ENCODE data around the gene EPS8L3.

EPS8L3 gene

GRCh38 chr1:109807402-109807801 is 43.7 kb upstream of the EPS8L3 start:
- no peak for TF ChIP-seq CTCF (IDR thresholded peaks at IDR 0.05; ENCODE audit: poor library complexity, severe bottlenecking)
- no peak overlapping the region for H3K27ac ChIP-seq (ENCODE audit: poor library complexity, severe bottlenecking)
- no peak for ATAC-seq (ENCODE audit: low read depth)

GRCh38 chr1:109806733-109807400 is 43.1 kb upstream of the EPS8L3 start:
- no peak for ATAC-seq (ENCODE audit: low read depth)
- DNase-seq (ENCODE audit: low spot score), result no peak
- Histone ChIP-seq H3K36me3 (ENCODE audit: low read depth) (no peaks in the 10 kb centered on the region), H3K9me3 (ENCODE audit: severe bottlenecking) (no peaks in the 10 kb centered on the region), H3K27ac (ENCODE audit: poor library complexity, severe bottlenecking) (no peak overlapping the region), H3K4me1 (ENCODE audit: insufficient read depth, poor library complexity, severe bottlenecking) (peaks cover 6% of the 10 kb centered on the region), H3K4me3 (ENCODE audit: severe bottlenecking) (no peak overlapping the region), H3K27me3 (ENCODE audit: insufficient read depth, poor library complexity, severe bottlenecking) (no peaks in the 10 kb centered on the region)
- TF ChIP-seq CTCF (IDR thresholded peaks at IDR 0.05; ENCODE audit: poor library complexity, severe bottlenecking), result no peak

More at GRCh38 chr1:109807402-109807801, 43.7 kb upstream of the EPS8L3 start:
- Histone ChIP-seq H3K27me3 (ENCODE audit: insufficient read depth, poor library complexity, severe bottlenecking) (no peaks in the 10 kb centered on the region), H3K36me3 (ENCODE audit: low read depth) (no peaks in the 10 kb centered on the region), H3K4me3 (ENCODE audit: severe bottlenecking) (no peak overlapping the region), H3K9me3 (ENCODE audit: severe bottlenecking) (no peaks in the 10 kb centered on the region), H3K4me1 (ENCODE audit: insufficient read depth, poor library complexity, severe bottlenecking) (peaks cover 6% of the 10 kb centered on the region)
- DNase-seq (ENCODE audit: low spot score), result no peak

GRCh38 chr1:109805486-109806165 is 41.9 kb upstream of the EPS8L3 start:
- no peaks in the 10 kb centered on the region for H3K27me3 ChIP-seq (ENCODE audit: insufficient read depth, poor library complexity, severe bottlenecking)
- H3K4me1 ChIP-seq (ENCODE audit: insufficient read depth, poor library complexity, severe bottlenecking), result peaks cover 6% of the 10 kb centered on the region

GRCh38 chr1:109804660-109805059 is 40.9 kb upstream of the EPS8L3 start:
- Histone ChIP-seq H3K36me3 (ENCODE audit: low read depth) (no peaks in the 10 kb centered on the region), H3K4me1 (ENCODE audit: insufficient read depth, poor library complexity, severe bottlenecking) (peaks cover 6% of the 10 kb centered on the region), H3K27me3 (ENCODE audit: insufficient read depth, poor library complexity, severe bottlenecking) (no peaks in the 10 kb centered on the region), H3K4me3 (ENCODE audit: severe bottlenecking) (no peak overlapping the region), H3K27ac (ENCODE audit: poor library complexity, severe bottlenecking) (no peak overlapping the region), H3K9me3 (ENCODE audit: severe bottlenecking) (no peaks in the 10 kb centered on the region)
- ATAC-seq (ENCODE audit: low read depth) (no peak), DNase-seq (ENCODE audit: low spot score) (no peak)
- no peak for TF ChIP-seq CTCF (IDR thresholded peaks at IDR 0.05; ENCODE audit: poor library complexity, severe bottlenecking)

More at GRCh38 chr1:109805486-109806165, 41.9 kb upstream of the EPS8L3 start:
- Histone ChIP-seq H3K9me3 (ENCODE audit: severe bottlenecking) (no peaks in the 10 kb centered on the region), H3K27ac (ENCODE audit: poor library complexity, severe bottlenecking) (no peak overlapping the region), H3K4me3 (ENCODE audit: severe bottlenecking) (no peak overlapping the region), H3K36me3 (ENCODE audit: low read depth) (no peaks in the 10 kb centered on the region)
- no peak for TF ChIP-seq CTCF (IDR thresholded peaks at IDR 0.05; ENCODE audit: poor library complexity, severe bottlenecking)
- ATAC-seq (ENCODE audit: low read depth) (no peak), DNase-seq (ENCODE audit: low spot score) (no peak)

GRCh38 chr1:109803901-109804331 is 40.2 kb upstream of the EPS8L3 start:
- H3K4me1 ChIP-seq (ENCODE audit: insufficient read depth, poor library complexity, severe bottlenecking), result peaks cover 6% of the 10 kb centered on the region
- H3K27me3 ChIP-seq (ENCODE audit: insufficient read depth, poor library complexity, severe bottlenecking), result no peaks in the 10 kb centered on the region
- no peaks in the 10 kb centered on the region for H3K36me3 ChIP-seq (ENCODE audit: low read depth)
- H3K27ac ChIP-seq (ENCODE audit: poor library complexity, severe bottlenecking), result no peak overlapping the region
- no peak for DNase-seq (ENCODE audit: low spot score)
- no peak for ATAC-seq (ENCODE audit: low read depth)
- H3K4me3 ChIP-seq (ENCODE audit: severe bottlenecking), result no peak overlapping the region
- H3K9me3 ChIP-seq (ENCODE audit: severe bottlenecking), result no peaks in the 10 kb centered on the region
- TF ChIP-seq CTCF (IDR thresholded peaks at IDR 0.05; ENCODE audit: poor library complexity, severe bottlenecking), result no peak
